Ovary (tissue), 3 donors: ENCODE results near the gene PCDHGB1.

Experiments used
- EP300 ChIP-seq: sonication (generic); formaldehyde crosslinking; IDR thresholded peaks from one replicate; pipeline ENCODE4 v1.6.1; 2017; ENCODE audit warnings: antibody characterized with exemption
- POLR2A ChIP-seq: fragments of 450-650 bp; IDR thresholded peaks from one replicate; pipeline ENCODE4 v1.6.1; 2017; ENCODE audit warnings: antibody characterized with exemption, mild to moderate bottlenecking, moderate library complexity
- TF ChIP-seq, protein P1 (sequence below), 3 donors: fragments of 450-650 bp in 2 of 3; fragments of 200-600 bp in 1 of 3; IDR thresholded peaks; one replicate each; pipeline versions ENCODE4 v1.5.1 to v1.8.0; 2016 to 2022; ENCODE audit warnings: antibody characterized with exemption in 3 of 3, mild to moderate bottlenecking in 1 of 3
- donor health status: DM: no; HTN: no; CAD: no.

DNA sequence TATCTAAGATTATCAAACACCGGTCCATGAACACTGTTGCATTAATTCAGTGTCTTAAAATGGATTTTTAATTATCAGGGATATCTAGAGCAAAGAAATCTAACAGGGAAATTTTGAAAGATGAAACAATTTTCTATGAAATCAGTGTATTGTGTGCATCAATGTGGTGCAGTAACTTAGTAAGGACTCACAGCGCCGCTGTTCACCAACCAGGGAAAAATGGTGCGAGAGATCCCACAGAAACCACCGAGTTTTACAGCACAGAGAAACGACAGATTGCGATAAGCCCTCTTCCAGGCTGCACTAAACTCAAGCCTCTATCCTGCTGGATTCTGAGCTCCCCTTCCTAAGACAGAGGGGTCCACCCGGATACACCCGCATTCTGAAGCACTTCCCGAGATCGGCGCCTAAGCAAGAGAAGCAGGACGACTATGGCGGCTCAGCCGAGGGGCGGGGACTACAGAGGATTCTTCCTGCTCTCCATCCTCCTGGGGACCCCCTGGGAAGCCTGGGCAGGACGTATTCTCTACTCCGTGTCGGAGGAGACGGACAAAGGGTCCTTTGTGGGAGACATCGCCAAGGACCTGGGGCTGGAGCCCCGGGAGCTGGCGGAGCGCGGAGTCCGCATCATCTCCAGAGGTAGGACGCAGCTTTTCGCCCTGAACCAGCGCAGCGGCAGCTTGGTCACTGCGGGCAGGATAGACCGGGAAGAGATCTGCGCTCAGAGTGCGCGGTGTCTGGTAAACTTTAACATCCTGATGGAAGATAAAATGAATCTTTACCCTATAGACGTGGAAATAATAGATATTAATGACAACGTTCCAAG is 32.8 kb downstream of the PCDHGB1 start, which contains the start of gene PCDHGA7:
- TF ChIP-seq POLR2A, result no peak
- TF ChIP-seq, protein P1, sequence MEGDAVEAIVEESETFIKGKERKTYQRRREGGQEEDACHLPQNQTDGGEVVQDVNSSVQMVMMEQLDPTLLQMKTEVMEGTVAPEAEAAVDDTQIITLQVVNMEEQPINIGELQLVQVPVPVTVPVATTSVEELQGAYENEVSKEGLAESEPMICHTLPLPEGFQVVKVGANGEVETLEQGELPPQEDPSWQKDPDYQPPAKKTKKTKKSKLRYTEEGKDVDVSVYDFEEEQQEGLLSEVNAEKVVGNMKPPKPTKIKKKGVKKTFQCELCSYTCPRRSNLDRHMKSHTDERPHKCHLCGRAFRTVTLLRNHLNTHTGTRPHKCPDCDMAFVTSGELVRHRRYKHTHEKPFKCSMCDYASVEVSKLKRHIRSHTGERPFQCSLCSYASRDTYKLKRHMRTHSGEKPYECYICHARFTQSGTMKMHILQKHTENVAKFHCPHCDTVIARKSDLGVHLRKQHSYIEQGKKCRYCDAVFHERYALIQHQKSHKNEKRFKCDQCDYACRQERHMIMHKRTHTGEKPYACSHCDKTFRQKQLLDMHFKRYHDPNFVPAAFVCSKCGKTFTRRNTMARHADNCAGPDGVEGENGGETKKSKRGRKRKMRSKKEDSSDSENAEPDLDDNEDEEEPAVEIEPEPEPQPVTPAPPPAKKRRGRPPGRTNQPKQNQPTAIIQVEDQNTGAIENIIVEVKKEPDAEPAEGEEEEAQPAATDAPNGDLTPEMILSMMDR (IDR thresholded peaks at IDR 0.05), result no peak
- no peak for TF ChIP-seq EP300
